DOHH2 (cell line): ENCODE results near the gene DNAH7.

Experiments
- CTCF ChIP-seq: fragments of 200-600 bp; sonication (generic); IDR thresholded peaks from one replicate; pipeline ENCODE4 v1.5.1; 2014; ENCODE audit warnings: antibody characterized with exemption, mild to moderate bottlenecking, low read depth, low read length; ENCODE audit not compliant: poor library complexity, severe bottlenecking
- EZH2phosphoT487 ChIP-seq: fragments of 200-600 bp; sonication (generic); IDR thresholded peaks from 2 replicates; pipeline ENCODE4 v1.6.1; 2017; ENCODE audit warnings: borderline replicate concordance, mild to moderate bottlenecking, antibody characterized with exemption, low read length, moderate library complexity, mixed read lengths

GRCh38 chr2:195836002-195836401 is 232.6 kb downstream of the DNAH7 start:
- TF ChIP-seq CTCF (no peak), EZH2phosphoT487 (no peak)
